Endodermal cell (in vitro differentiated cells): Measurements from ENCODE around the gene CNKSR2. TPM values are rescaled to one million over a fixed set of nuclear protein-coding genes. Genes with fewer than 3 reads are reported as not detected.
"Not testable (repeated sequence)": the region's sequence is repeated elsewhere in the genome, so short reads cannot be mapped to it uniquely, and the experiment has no call there.

Experiments used
- DNase-seq: peaks from one replicate; pipeline ENCODE4 v3.0.0-alpha.2; 2017
- H3K27ac ChIP-seq: 2 replicates; pipeline ENCODE4 v1.5.1; 2013; ENCODE audit warnings: mild to moderate bottlenecking, low read depth, low read length, moderate library complexity
- H3K27me3 ChIP-seq: 2 replicates; pipeline ENCODE4 v1.6.1; 2013; ENCODE audit warnings: mild to moderate bottlenecking, low read length, moderate library complexity; ENCODE audit not compliant: insufficient read depth, control insufficient read depth, poor library complexity, severe bottlenecking
- H3K36me3 ChIP-seq: 2 replicates; pipeline ENCODE4 v1.7.0; 2013; ENCODE audit warnings: mild to moderate bottlenecking, low read length, moderate library complexity; ENCODE audit not compliant: control insufficient read depth, insufficient read depth
- H3K4me1 ChIP-seq: one replicate; pipeline ENCODE4 v1.7.0; 2013; ENCODE audit warnings: low read length; ENCODE audit not compliant: control insufficient read depth, insufficient read depth
- H3K4me3 ChIP-seq: 2 replicates; pipeline ENCODE4 v1.5.1; 2013; ENCODE audit warnings: mild to moderate bottlenecking, low read length, moderate library complexity
- H3K9ac ChIP-seq: 2 replicates; pipeline ENCODE4 v1.6.1; 2013; ENCODE audit warnings: mild to moderate bottlenecking, low read length, moderate library complexity; ENCODE audit not compliant: poor library complexity, severe bottlenecking; ENCODE audit errors: extremely low read depth
- H3K9me3 ChIP-seq: 2 replicates; pipeline ENCODE4 v1.6.1; 2013; ENCODE audit warnings: mild to moderate bottlenecking, low read length, moderate library complexity; ENCODE audit not compliant: control insufficient read depth
- H3K27ac Mint-ChIP-seq: 2 replicates; pipeline ENCODE4 v1.8.0; 2020; ENCODE audit warnings: mixed read lengths
- H3K27me3 Mint-ChIP-seq: 2 replicates; pipeline ENCODE4 v1.8.0; 2021; ENCODE audit warnings: mild to moderate bottlenecking, mixed read lengths; ENCODE audit not compliant: insufficient read depth
- H3K36me3 Mint-ChIP-seq: 2 replicates; pipeline ENCODE4 v1.8.0; 2020; ENCODE audit warnings: low read depth, mixed read lengths
- H3K4me1 Mint-ChIP-seq: 2 replicates; pipeline ENCODE4 v1.8.0; 2020; ENCODE audit warnings: mixed read lengths
- H3K4me3 Mint-ChIP-seq: 2 replicates; pipeline ENCODE4 v1.8.0; 2020; ENCODE audit warnings: mild to moderate bottlenecking, moderate library complexity, mixed read lengths
- H3K9me3 Mint-ChIP-seq: 2 replicates; pipeline ENCODE4 v1.8.0; 2020; ENCODE audit warnings: mild to moderate bottlenecking, mixed read lengths
- WGBS, 2 experiments: methylation state at CpG; one replicate each; pipeline versions ENCODE4 v1.1.5 to v1.1.7; 2013; ENCODE audit warnings: missing lambda C conversion rate in 2 of 2, mixed read lengths in 1 of 2; ENCODE audit not compliant: insufficient coverage in 1 of 2, insufficient read length in 1 of 2; 5-methylcytosine and 5-hydroxymethylcytosine counted together
- total RNA-seq, 2 donors: library from RNA; stranded (reverse); fragmentation: NEBNext Ultra II Directional in 1 of 2; extraction: Animal tissue kit (Norgen Biotek cat#: 25700) in 1 of 2; gene quantifications; 2 replicates in 1 of 2; 3 replicates in 1 of 2; pipeline ENCODE4 v1.2.1, GENCODE V29; 2021
- TF ChIP-seq, protein P1 (sequence below): fragments of 200-600 bp; sonication (generic); conservative IDR thresholded peaks from 2 replicates; pipeline ENCODE4 v1.5.0; 2021; ENCODE audit warnings: antibody characterized with exemption, mild to moderate bottlenecking

The CNKSR2 gene
- total RNA-seq, 2 donors from 2014 or later: 16.9 to 28.7 TPM

DNA sequence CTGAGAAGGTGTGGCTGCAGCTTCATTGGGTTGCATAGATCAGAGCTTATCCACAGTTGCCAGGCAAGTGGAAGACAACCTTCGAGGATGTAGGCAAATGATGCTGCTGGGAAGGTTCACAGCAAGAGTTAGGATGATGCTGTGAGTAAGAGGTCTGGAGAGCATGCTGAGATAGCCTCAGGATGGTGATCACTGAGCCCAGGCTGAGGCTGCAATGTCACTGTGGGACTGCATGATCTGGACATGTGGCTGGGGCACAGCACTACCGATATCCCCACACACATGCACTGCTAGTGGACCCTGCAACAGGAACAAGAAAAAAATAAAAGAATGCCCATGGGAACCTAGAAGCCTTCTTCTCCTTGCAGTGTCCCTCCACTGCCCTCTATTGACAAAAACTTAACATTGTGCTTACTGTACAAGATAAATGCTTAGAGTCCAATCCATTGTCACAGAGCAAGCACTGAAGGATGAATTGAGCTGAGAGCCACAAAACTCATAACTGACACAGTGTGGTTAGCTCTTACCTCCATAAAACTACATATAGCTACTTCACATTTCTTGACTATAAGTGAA is 105.6 kb downstream of the CNKSR2 start:
- DNase-seq: peak; percentile 48
- Mint-ChIP-seq H3K27ac (peak overlapping the region; percentile 76), H3K4me1 (peaks cover 12% of the 10 kb centered on the region), H3K27me3 (no peaks in the 10 kb centered on the region), H3K9me3 (no peaks in the 10 kb centered on the region), H3K4me3 (no peak overlapping the region), H3K36me3 (peaks cover 3% of the 10 kb centered on the region)
- TF ChIP-seq, protein P1, sequence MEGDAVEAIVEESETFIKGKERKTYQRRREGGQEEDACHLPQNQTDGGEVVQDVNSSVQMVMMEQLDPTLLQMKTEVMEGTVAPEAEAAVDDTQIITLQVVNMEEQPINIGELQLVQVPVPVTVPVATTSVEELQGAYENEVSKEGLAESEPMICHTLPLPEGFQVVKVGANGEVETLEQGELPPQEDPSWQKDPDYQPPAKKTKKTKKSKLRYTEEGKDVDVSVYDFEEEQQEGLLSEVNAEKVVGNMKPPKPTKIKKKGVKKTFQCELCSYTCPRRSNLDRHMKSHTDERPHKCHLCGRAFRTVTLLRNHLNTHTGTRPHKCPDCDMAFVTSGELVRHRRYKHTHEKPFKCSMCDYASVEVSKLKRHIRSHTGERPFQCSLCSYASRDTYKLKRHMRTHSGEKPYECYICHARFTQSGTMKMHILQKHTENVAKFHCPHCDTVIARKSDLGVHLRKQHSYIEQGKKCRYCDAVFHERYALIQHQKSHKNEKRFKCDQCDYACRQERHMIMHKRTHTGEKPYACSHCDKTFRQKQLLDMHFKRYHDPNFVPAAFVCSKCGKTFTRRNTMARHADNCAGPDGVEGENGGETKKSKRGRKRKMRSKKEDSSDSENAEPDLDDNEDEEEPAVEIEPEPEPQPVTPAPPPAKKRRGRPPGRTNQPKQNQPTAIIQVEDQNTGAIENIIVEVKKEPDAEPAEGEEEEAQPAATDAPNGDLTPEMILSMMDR: peak; percentile 88
- Histone ChIP-seq H3K27me3 (no peaks in the 10 kb centered on the region), H3K4me1 (no peaks in the 10 kb centered on the region), H3K4me3 (no peak overlapping the region), H3K27ac (no peak overlapping the region), H3K9ac (no peak overlapping the region), H3K36me3 (no peaks in the 10 kb centered on the region), H3K9me3 (no peaks in the 10 kb centered on the region)
- WGBS, 2 experiments: 50 to 73% methylated on average over 1 to 2 of the region's 2 CpGs

DNA sequence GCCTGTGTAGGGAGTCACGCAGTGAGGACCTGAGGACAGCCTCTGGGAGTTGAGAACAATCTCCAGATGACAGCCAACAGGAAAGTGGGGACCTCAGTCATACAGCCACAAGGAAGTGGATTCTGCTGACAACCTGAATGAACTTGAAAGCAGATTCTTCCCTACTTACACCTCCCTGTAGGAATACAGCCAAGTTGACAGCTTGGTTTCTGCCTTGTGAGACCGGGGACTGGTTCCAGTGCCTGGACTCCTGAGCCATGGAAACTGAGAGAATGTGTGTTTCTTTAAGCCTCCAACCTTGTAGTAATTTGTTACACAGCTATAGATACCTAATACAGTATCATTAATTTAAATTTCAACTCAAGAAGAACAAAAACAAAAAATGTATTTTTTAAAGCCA is 107.5 kb downstream of the CNKSR2 start:
- TF ChIP-seq, protein P1: no peak
- Histone ChIP-seq H3K4me1 (no peaks in the 10 kb centered on the region), H3K9ac (no peak overlapping the region), H3K36me3 (no peaks in the 10 kb centered on the region), H3K9me3 (no peaks in the 10 kb centered on the region), H3K4me3 (no peak overlapping the region), H3K27me3 (no peaks in the 10 kb centered on the region), H3K27ac (no peak overlapping the region)
- 100% methylated on average over 2 of the region's 2 CpGs; no CpG with 5 or more reads in 1 of the 2 experiments for WGBS, 2 experiments
- H3K36me3 Mint-ChIP-seq: peaks cover 3% of the 10 kb centered on the region
- no peak overlapping the region for H3K4me3 Mint-ChIP-seq
- peaks cover 16% of the 10 kb centered on the region for H3K4me1 Mint-ChIP-seq
- H3K27me3 Mint-ChIP-seq: no peaks in the 10 kb centered on the region
- H3K9me3 Mint-ChIP-seq: no peaks in the 10 kb centered on the region
- DNase-seq: no peak
- no peak overlapping the region for H3K27ac Mint-ChIP-seq

DNA sequence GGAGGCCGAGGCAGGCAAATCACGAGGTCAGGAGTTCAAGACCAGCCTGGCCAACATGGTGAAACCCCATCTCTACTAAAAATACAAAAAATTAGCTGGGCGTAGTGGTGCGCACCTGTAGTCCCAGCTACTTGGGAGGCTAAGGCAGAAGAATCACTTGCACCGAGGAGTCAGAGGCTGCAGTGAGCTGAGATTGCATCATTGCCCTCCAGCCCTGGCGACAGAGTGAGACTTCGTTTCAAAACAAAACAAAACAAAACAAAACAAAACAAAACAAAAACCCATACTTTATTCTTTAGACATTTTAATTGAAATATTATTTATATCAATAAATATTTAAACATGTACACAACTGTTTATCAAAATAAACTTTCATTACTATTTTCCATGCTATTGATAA is 109.8 kb downstream of the CNKSR2 start:
- not testable (repeated sequence) for DNase-seq, H3K36me3 Mint-ChIP-seq, H3K27ac Mint-ChIP-seq, H3K9ac ChIP-seq, H3K27me3 ChIP-seq, H3K27ac ChIP-seq, H3K9me3 Mint-ChIP-seq, H3K36me3 ChIP-seq, H3K4me3 ChIP-seq, H3K27me3 Mint-ChIP-seq, H3K9me3 ChIP-seq, H3K4me1 ChIP-seq, H3K4me3 Mint-ChIP-seq
- H3K4me1 Mint-ChIP-seq: peaks cover 30% of the 10 kb centered on the region
- 94% methylated on average over 7 of the region's 7 CpGs; no CpG with 5 or more reads in 1 of the 2 experiments for WGBS, 2 experiments

DNA sequence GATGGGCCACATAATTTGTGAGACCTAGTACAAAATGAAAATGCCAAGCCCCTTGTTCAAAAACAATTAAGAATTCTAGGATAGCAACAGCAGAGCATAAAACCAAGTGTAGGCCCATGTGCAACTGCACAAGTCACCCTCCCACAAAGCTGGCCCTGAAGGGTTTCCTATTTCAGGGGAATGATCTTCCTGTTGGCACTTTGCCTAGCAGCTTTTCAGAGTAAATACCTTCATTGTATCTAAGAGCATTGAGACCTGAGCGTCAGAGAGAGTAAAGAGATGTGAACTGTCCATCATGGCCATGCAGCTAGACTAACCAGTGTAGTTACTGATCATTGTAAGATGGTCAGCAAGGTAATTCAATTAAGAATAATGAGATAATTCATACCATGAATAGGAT is 113.6 kb downstream of the CNKSR2 start:
- no peaks in the 10 kb centered on the region for H3K9me3 ChIP-seq
- Mint-ChIP-seq H3K27me3 (no peaks in the 10 kb centered on the region), H3K4me1 (peaks cover 38% of the 10 kb centered on the region), H3K36me3 (peaks cover 5% of the 10 kb centered on the region), H3K9me3 (no peaks in the 10 kb centered on the region), H3K4me3 (no peak overlapping the region), H3K27ac (peak overlapping the region; percentile 2)
- TF ChIP-seq, protein P1: no peak
- H3K4me3 ChIP-seq: no peak overlapping the region
- H3K27me3 ChIP-seq: no peaks in the 10 kb centered on the region
- 100% methylated on average over 1 of the region's 1 CpG; no CpG with 5 or more reads in 1 of the 2 experiments for WGBS, 2 experiments
- no peak overlapping the region for H3K27ac ChIP-seq
- H3K4me1 ChIP-seq: no peaks in the 10 kb centered on the region
- H3K36me3 ChIP-seq: no peaks in the 10 kb centered on the region
- H3K9ac ChIP-seq: no peak overlapping the region
- DNase-seq: no peak
